Activated T-cell treated with anti-CD3 and anti-CD28 coated beads for 4 hours (primary cell): Measurements from ENCODE around the gene DOK4.
A peak's percentile ranks its signal among the peaks of the same experiment; 100 is the strongest.

Experiments used
- DNase-seq: peaks from one replicate; pipeline ENCODE4 v3.0.0-alpha.2; 2020

The DOK4 gene

GRCh38 chr16:57476546-57477410, 9.5 kb downstream of the DOK4 start:
- no peak for DNase-seq

- peak; percentile 38 for DNase-seq
Observed at GRCh38 chr16:57475711-57476339, 10.5 kb downstream of the DOK4 start.

GRCh38 chr16:57474671-57475661, 11.3 kb downstream of the DOK4 start:
- no peak for DNase-seq

- DNase-seq, result no peak
Observed at GRCh38 chr16:57473906-57474305, 12.4 kb downstream of the DOK4 start.

GRCh38 chr16:57473176-57473840, 13.0 kb downstream of the DOK4 start:
- no peak for DNase-seq

DNA sequence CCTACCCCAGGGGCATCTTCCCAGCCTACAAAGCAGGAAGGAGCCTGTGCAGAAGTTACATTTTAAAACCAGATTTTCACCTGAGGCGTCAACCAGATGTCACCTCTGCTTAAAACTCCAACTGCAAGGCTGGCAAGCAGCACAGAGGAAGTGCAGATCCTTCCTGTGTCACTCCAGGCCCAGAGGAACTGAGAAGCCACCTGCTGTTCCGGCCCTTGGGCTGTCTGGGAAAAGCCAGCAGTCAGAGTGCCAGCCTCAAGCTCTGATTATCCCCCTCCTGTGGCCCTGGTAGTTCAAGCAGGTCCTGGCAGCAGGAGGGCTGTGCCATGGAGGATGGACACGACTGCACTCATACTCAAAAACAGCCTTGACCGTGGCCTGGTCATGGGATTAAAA, 13.6 kb downstream of the DOK4 start:
- DNase-seq, result no peak

GRCh38 chr16:57471852-57472664, 14.2 kb downstream of the DOK4 start:
- DNase-seq, result no peak

DNA sequence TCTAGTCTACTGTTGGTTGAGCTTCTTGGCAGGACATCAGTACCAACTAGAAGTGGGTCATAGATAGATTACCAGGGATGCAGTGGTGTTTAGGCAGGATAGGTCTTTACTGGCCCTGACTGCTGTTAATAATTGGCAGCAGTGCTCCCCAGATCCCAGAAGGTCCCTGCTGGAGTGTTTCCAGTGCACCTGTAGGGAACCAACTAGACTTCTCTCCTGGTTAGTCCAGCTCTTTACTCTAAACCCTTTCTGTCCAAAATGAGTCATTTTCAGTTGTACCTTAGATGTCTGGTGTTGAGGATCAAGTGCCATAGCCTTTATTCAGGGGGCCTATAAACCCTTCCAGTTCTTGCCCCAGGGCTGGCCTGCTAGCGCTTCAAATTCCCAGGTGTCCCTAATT, 15.1 kb downstream of the DOK4 start:
- no peak for DNase-seq

- DNase-seq, result no peak
Observed at GRCh38 chr16:57470711-57471110, 15.6 kb downstream of the DOK4 start.

- DNase-seq, result no peak
Observed at GRCh38 chr16:57469917-57470470, 16.3 kb downstream of the DOK4 start.

DNA sequence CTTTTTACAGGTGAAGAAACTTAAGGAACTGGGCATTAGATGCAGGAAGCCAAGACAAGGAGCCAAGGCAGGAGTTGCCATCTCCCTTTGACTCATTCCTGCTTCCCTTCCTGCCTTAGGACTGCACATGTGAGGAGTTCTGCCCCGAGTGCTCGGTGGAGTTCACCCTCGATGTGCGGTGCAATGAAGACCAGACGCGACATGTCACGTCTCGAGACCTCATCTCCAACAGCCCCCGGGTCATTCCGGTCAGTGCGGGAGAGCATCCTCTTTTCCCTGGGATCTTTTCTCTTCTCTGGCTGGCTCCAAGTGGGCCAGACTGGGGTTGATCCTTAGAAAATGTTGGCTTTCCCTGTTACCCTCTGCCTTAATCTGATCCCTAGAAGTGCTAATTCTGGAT, 17.2 kb downstream of the DOK4 start:
- DNase-seq, result no peak

- no peak for DNase-seq
Observed at GRCh38 chr16:57468346-57468745, 17.9 kb downstream of the DOK4 start.

DNA sequence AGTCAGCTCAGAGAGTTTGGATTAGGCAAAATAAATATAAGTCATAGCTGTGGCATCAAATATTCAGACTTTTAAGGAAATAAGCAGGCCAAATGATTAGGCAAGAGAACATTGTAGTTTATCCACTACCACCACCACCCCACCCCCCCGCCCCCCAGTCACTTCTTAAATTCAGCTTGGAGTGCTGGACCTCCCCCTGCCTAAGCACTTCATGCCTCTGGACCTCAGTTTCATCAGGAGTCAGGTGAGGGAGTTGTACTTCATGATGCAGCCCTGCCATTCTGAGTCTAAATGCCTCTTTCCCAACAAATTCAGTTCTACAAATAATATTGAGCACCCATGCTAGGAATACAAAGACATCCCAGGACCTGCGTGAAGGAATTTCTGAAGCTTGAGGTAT, 21.8 kb downstream of the DOK4 start:
- no peak for DNase-seq

- peak; percentile 5 for DNase-seq
Observed at GRCh38 chr16:57462978-57463362, 23.3 kb downstream of the DOK4 start.

DNA sequence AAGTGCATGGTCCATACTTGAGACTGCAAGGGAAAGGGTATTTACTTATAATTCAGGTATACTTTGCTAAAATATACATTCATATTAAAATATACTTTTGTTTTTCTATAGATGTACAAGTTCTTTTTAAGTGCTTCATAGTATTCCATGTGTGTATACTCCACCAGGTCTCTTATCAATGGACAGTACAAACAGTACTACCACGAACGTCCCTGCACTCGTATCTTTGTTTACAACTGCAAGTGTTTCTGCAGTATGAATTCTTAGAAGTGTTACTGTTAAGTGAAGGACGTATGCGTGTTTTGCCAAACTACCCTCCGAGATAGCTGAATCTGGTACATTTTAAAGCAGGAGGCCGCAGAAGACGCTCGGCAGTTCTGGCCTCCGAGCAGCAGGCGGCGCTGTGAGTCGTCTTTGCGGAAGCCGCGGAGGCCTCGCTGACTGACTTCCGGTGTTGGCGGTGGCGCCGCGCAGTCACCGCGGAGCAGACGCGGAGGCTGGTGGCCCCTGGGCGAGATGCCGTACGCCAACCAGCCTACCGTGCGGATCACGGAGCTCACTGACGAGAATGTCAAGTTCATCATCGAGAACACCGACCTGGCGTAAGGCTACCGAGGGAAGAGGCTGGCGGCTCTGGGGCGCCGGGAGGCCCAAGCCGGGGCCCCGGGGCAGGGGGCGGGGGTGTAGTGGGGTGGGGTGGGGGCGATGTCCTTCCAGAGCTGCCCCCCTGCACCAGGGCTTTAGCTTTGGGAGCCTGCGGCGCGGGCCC, 23.9 kb downstream of the DOK4 start, which contains the start of gene POLR2C:
Gene POLR2C (plus strand): TSS at position 471 of the 769 bp plus-strand sequence. CDS start 46 bp downstream, at position 517.
- peak; percentile 89 for DNase-seq

DNA sequence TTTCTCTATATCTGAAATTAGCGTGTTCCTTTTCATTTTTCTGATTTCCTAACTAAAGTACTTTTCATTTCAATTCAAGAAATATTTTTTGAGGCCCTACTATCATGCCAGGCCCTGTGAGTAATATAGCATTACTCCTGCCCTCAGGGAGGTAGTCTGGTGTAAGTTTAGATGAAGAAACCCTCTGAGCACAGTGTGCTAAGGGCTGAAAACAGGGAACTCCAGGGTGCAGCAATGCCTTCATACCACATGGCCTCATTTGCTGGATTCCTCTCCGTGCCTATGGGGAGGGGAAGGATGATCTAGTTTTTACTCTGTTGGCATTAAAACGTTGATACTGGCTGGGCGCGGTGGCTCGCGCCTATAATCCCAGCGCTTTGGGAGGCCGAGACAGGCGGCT, 34.3 kb downstream of the DOK4 start:
- DNase-seq, result no peak

- peak; percentile 85 for DNase-seq
Observed at GRCh38 chr16:57447186-57447962, 38.9 kb downstream of the DOK4 start, which contains the start of the genes CIAPIN1 and COQ9. CIAPIN1 (minus strand) TSS chr16:57447385; CDS start chr16:57440928, 6,457 bp downstream. COQ9 (plus strand) TSS chr16:57447479; CDS start chr16:57447506, 27 bp downstream.

- DNase-seq, result no peak
Observed at GRCh38 chr16:57446531-57447185, 39.6 kb downstream of the DOK4 start.

GRCh38 chr16:57445510-57445909, 40.8 kb downstream of the DOK4 start:
- no peak for DNase-seq
